MM.1S (cell line): ENCODE data around the gene WDR41.
A peak's percentile ranks its signal among the peaks of the same experiment; 100 is the strongest.
"Not testable (repeated sequence)": the region's sequence is repeated elsewhere in the genome, so short reads cannot be mapped to it uniquely, and the experiment has no call there.

Experiments used
- DNase-seq: peaks from one replicate; pipeline ENCODE4 v3.0.0-alpha.2; 2015
- H2AFZ ChIP-seq: fragments of 300-600 bp; sonication (generic); 2 replicates; pipeline ENCODE4 v1.6.0; 2016; ENCODE audit warnings: antibody characterized with exemption, low read length
- H3F3A ChIP-seq: fragments of 300-600 bp; sonication (generic); 2 replicates; pipeline ENCODE4 v1.6.1; 2016; ENCODE audit warnings: mild to moderate bottlenecking, antibody characterized with exemption, low read length, moderate library complexity, mixed read lengths; ENCODE audit not compliant: insufficient read depth
- H3K27ac ChIP-seq: fragments of 300-600 bp; sonication (generic); 2 replicates; pipeline ENCODE4 v1.5.1; 2016; ENCODE audit warnings: mild to moderate bottlenecking, low read length
- H3K27me3 ChIP-seq: fragments of 300-600 bp; sonication (generic); replicated peaks from 2 replicates; pipeline ENCODE4 v1.6.0; 2016; ENCODE audit warnings: low read length; ENCODE audit not compliant: insufficient read depth
- H3K36me3 ChIP-seq: fragments of 300-600 bp; sonication (generic); replicated peaks from 2 replicates; pipeline ENCODE4 v1.6.1; 2016; ENCODE audit warnings: mild to moderate bottlenecking, low read length, mixed read lengths; ENCODE audit not compliant: insufficient read depth
- H3K4me1 ChIP-seq: fragments of 300-600 bp; sonication (generic); 2 replicates; pipeline ENCODE4 v1.6.1; 2016; ENCODE audit warnings: low read length, mixed read lengths
- H3K4me2 ChIP-seq: fragments of 300-600 bp; sonication (generic); 2 replicates; pipeline ENCODE4 v1.6.0; 2016; ENCODE audit warnings: low read depth, low read length
- H3K4me3 ChIP-seq: fragments of 300-600 bp; sonication (generic); 2 replicates; pipeline ENCODE4 v1.5.1; 2016; ENCODE audit warnings: low read length, mixed read lengths
- H3K79me2 ChIP-seq: fragments of 300-600 bp; sonication (generic); 2 replicates; pipeline ENCODE4 v1.6.1; 2016; ENCODE audit warnings: mixed run types, low read length, mixed read lengths
- H3K9ac ChIP-seq: fragments of 300-600 bp; sonication (generic); 2 replicates; pipeline ENCODE4 v1.6.1; 2016; ENCODE audit warnings: low read length, mixed read lengths
- H3K9me2 ChIP-seq: fragments of 300-600 bp; sonication (generic); replicated peaks from 2 replicates; pipeline ENCODE4 v1.6.1; 2016; ENCODE audit warnings: mild to moderate bottlenecking, low read length, mixed read lengths; ENCODE audit not compliant: insufficient read depth
- H3K9me3 ChIP-seq: fragments of 300-600 bp; sonication (generic); replicated peaks from 2 replicates; pipeline ENCODE4 v1.6.1; 2016; ENCODE audit warnings: mild to moderate bottlenecking, low read length, mixed read lengths; ENCODE audit not compliant: insufficient read depth
- H4K20me1 ChIP-seq: fragments of 300-600 bp; sonication (generic); 2 replicates; pipeline ENCODE4 v1.6.1; 2016; ENCODE audit warnings: mild to moderate bottlenecking, low read length, moderate library complexity, mixed read lengths; ENCODE audit not compliant: insufficient read depth
- CTCF ChIP-seq: fragments of 300-600 bp; sonication (generic); IDR thresholded peaks from 2 replicates; pipeline ENCODE4 v1.5.1; 2016; ENCODE audit warnings: antibody characterized with exemption, low read length, mixed read lengths
- EZH2 ChIP-seq: fragments of 300-600 bp; sonication (generic); optimal IDR thresholded peaks from 2 replicates; pipeline ENCODE3; 2017; ENCODE audit warnings: low read depth, mild to moderate bottlenecking, antibody characterized with exemption, low read length, mixed read lengths
- EZH2phosphoT487 ChIP-seq: fragments of 300-600 bp; sonication (generic); IDR thresholded peaks from 2 replicates; pipeline ENCODE4 v1.6.1; 2018; ENCODE audit warnings: antibody characterized with exemption, low read length

WDR41 gene

GRCh38 chr5:77492653-77493000 lies 511 bp upstream of the WDR41 start:
- H4K20me1 ChIP-seq, result no peaks in the 10 kb centered on the region
- H3K9me2 ChIP-seq, result no peaks in the 10 kb centered on the region
- peak overlapping the region; percentile 95; the same call in 1 of the 2 replicates for H3K4me3 ChIP-seq
- H3K27ac ChIP-seq, result no peak overlapping the region
- DNase-seq, result no peak
- no peak overlapping the region for H3K9ac ChIP-seq
- H2AFZ ChIP-seq, result 0 out of 2 replicates have a peak overlapping the region, but pooled peaks have one; percentile 3
- no peaks in the 10 kb centered on the region for H3K9me3 ChIP-seq
- peaks cover 5% of the 10 kb centered on the region; the same call in 1 of the 2 replicates for H3K4me1 ChIP-seq
- TF ChIP-seq EZH2 (no peak), CTCF (0 out of 2 replicates have a peak, but pooled peaks have one; percentile 3)
- no peaks in the 10 kb centered on the region for H3K36me3 ChIP-seq
- H3K4me2 ChIP-seq, result peak overlapping the region; percentile 14; the same call in 1 of the 2 replicates
- H3F3A ChIP-seq, result peaks cover 10% of the 10 kb centered on the region
- no peaks in the 10 kb centered on the region for H3K27me3 ChIP-seq
- H3K79me2 ChIP-seq, result no peaks in the 10 kb centered on the region

- H3K9me2 ChIP-seq, H3K9me3 ChIP-seq, H3K36me3 ChIP-seq, H3K4me1 ChIP-seq, H3K79me2 ChIP-seq, H4K20me1 ChIP-seq, H3K27me3 ChIP-seq: not testable (repeated sequence)
- H3K4me2 ChIP-seq, result peak overlapping the region; percentile 59; the same call in 1 of the 2 replicates
- peaks cover 10% of the 10 kb centered on the region for H3F3A ChIP-seq
- peak overlapping the region; percentile 85; the same call in 1 of the 2 replicates for H3K27ac ChIP-seq
- H3K4me3 ChIP-seq, result peak overlapping the region; percentile 95
- 0 out of 2 replicates have a peak overlapping the region, but pooled peaks have one; percentile 95 for H2AFZ ChIP-seq
- H3K9ac ChIP-seq, result peak overlapping the region; percentile 84; the same call in 1 of the 2 replicates
- DNase-seq, result peak; percentile 23
Observed at GRCh38 chr5:77490741-77491344, 1.3 kb downstream of the WDR41 start.

- Histone ChIP-seq H3K9me3 (no peaks in the 10 kb centered on the region), H2AFZ (no peak overlapping the region), H3K9me2 (no peaks in the 10 kb centered on the region), H3K79me2 (no peaks in the 10 kb centered on the region), H3K27ac (no peak overlapping the region), H4K20me1 (no peaks in the 10 kb centered on the region), H3F3A (peaks cover 2% of the 10 kb centered on the region), H3K4me3 (no peak overlapping the region), H3K36me3 (no peaks in the 10 kb centered on the region), H3K4me2 (no peak overlapping the region), H3K4me1 (no peaks in the 10 kb centered on the region), H3K9ac (no peak overlapping the region), H3K27me3 (no peaks in the 10 kb centered on the region)
- DNase-seq, result no peak
- no peak for TF ChIP-seq EZH2
- TF ChIP-seq EZH2phosphoT487, result no peak
- TF ChIP-seq CTCF, result no peak
Observed at GRCh38 chr5:77486344-77486962, 5.7 kb downstream of the WDR41 start.

- Histone ChIP-seq H3K4me2 (no peak overlapping the region), H3K4me1 (no peaks in the 10 kb centered on the region), H3K9me3 (no peaks in the 10 kb centered on the region), H3K79me2 (no peaks in the 10 kb centered on the region), H3F3A (no peaks in the 10 kb centered on the region), H3K9ac (no peak overlapping the region), H2AFZ (no peak overlapping the region), H3K27me3 (no peaks in the 10 kb centered on the region), H3K9me2 (no peaks in the 10 kb centered on the region), H3K36me3 (no peaks in the 10 kb centered on the region), H4K20me1 (no peaks in the 10 kb centered on the region), H3K27ac (no peak overlapping the region), H3K4me3 (no peak overlapping the region)
- TF ChIP-seq CTCF, result no peak
- no peak for TF ChIP-seq EZH2
- TF ChIP-seq EZH2phosphoT487, result no peak
- DNase-seq, result no peak
Observed at GRCh38 chr5:77483682-77484081, 8.4 kb downstream of the WDR41 start.

GRCh38 chr5:77475041-77475440 lies 17.1 kb downstream of the WDR41 start:
- H3K4me1 ChIP-seq, H3K9me2 ChIP-seq, H2AFZ ChIP-seq, H3F3A ChIP-seq, H4K20me1 ChIP-seq, H3K27me3 ChIP-seq, H3K4me3 ChIP-seq, H3K9me3 ChIP-seq, H3K4me2 ChIP-seq, H3K9ac ChIP-seq, DNase-seq, H3K27ac ChIP-seq, H3K79me2 ChIP-seq, H3K36me3 ChIP-seq: not testable (repeated sequence)
